Activated CD8-positive, alpha-beta memory T cell treated with anti-CD3 and anti-CD28 coated beads, Interleukin-2, amount 10 ng/mL, durations not matched to agents 7 days and 5 days (primary cell): ENCODE results near the gene ZNF785. TPM values are rescaled to one million over a fixed set of nuclear protein-coding genes. Genes with fewer than 3 reads are reported as not detected.
"Not testable (repeated sequence)": the region's sequence is repeated elsewhere in the genome, so short reads cannot be mapped to it uniquely, and the experiment has no call there.

Experiments used
- ATAC-seq: fragments of 150-1000 bp; cut with Tn5 transposase; one replicate; pipeline ENCODE4 v1.10.0; 2021; ENCODE audit warnings: moderate library complexity
- CTCF ChIA-PET: fragments of 350-600 bp; sonication (Branson Sonifier 250); formaldehyde crosslinking; loops from one replicate; lab custom pipeline; 2021; ENCODE audit warnings: antibody characterized with exemption; lab: Charles Lee
- DNase-seq: peaks from one replicate; pipeline ENCODE4 v3.0.0-alpha.2; 2020
- H3K27ac Mint-ChIP-seq: one replicate; pipeline ENCODE4 v1.8.0; 2021; ENCODE audit warnings: mild to moderate bottlenecking, mixed read lengths
- H3K27me3 Mint-ChIP-seq: one replicate; pipeline ENCODE4 v1.8.0; 2021; ENCODE audit warnings: mixed read lengths
- H3K36me3 Mint-ChIP-seq: one replicate; pipeline ENCODE4 v1.8.0; 2021; ENCODE audit warnings: mild to moderate bottlenecking, mixed read lengths
- H3K4me1 Mint-ChIP-seq: one replicate; pipeline ENCODE4 v1.8.0; 2021; ENCODE audit warnings: mixed read lengths
- H3K4me3 Mint-ChIP-seq: one replicate; pipeline ENCODE4 v1.8.0; 2021; ENCODE audit warnings: mild to moderate bottlenecking, moderate library complexity, mixed read lengths
- H3K9me3 Mint-ChIP-seq: one replicate; pipeline ENCODE4 v1.8.0; 2022; ENCODE audit warnings: low read depth, mixed read lengths
- total RNA-seq, 2 experiments: library from RNA; stranded (reverse); gene quantifications; one replicate each; pipeline ENCODE4 v1.2.3, GENCODE V29; 2021

The ZNF785 gene
- total RNA-seq, 2 experiments from 2014 or later = 18.9 to 21.2 TPM

DNA sequence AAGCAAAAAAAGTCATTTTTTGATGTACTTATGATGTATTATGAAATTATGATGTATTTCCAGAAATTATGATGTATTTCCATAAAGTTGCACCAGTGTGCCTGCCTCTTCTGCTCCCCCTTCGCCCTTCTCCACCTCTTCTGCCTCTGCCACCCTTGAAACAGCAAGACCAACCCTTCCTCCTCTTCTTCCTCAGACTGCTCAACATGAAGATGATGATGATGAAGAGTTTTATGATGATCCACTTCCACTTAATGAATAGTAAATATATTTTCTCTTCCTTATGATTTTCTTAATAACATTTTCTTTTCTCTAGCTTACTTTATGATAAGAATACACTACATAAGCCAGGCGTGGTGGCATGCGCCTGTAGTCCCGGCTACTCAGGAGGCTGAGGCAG, 7.4 kb upstream of the ZNF785 start:
- CTCF ChIA-PET = interaction anchor here (0.7 to 12.5 kb wide), 4 partner anchors 18 to 446 kb away, joined by 3 to 123 read pairs (median 4); partner anchors contain the start of genes DCTPP1 and ZNF689
- Mint-ChIP-seq H3K4me1 (peaks cover 1% of the 10 kb centered on the region), H3K9me3 (no peaks in the 10 kb centered on the region), H3K27ac (no peak overlapping the region), H3K36me3 (peaks cover 9% of the 10 kb centered on the region), H3K4me3 (no peak overlapping the region), H3K27me3 (no peaks in the 10 kb centered on the region)
- ATAC-seq (no peak), DNase-seq (no peak)

DNA sequence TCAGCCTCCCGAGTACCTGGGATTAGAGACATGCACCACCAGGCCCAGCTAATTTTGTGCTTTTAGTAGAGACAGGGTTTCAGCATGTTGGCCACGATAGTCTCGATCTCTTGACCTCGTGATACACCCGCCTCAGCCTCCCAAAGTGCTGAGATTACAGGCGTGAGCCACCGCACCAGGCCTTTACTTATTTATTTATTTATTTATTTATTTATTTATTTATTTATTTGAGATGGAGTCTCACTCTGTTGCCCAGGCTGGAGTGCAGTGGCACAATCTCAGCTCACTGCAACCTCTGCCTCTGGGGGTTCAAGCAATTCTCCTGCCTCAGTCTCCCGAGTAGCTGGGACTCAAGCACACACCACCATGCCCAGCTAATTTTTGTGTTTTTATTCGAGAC, 5.4 kb upstream of the ZNF785 start:
- CTCF ChIA-PET, H3K9me3 Mint-ChIP-seq, DNase-seq, ATAC-seq, H3K27me3 Mint-ChIP-seq, H3K27ac Mint-ChIP-seq, H3K4me3 Mint-ChIP-seq: not testable (repeated sequence)
- peaks cover 18% of the 10 kb centered on the region for H3K36me3 Mint-ChIP-seq
- H3K4me1 Mint-ChIP-seq = peaks cover 15% of the 10 kb centered on the region

DNA sequence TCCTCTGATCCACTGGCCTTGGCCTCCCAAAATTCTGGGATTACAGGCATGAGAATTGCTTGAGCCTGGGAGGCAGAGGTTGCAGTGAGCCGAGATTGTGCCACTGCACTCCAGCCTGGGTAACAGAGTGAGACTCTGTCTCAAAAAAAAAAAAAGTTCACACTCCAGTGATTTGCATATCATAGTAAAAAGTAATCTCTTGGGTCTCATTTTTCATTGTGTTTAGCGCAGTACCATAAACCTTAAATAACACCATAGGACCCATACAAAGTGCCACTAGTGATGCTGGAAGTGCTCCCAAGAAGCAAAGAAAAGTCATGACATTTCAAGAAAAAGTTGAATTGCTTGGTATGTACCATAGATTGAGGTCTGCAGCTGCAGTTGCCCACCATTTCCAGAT, 4.1 kb upstream of the ZNF785 start:
- not testable (repeated sequence) for ATAC-seq, H3K27ac Mint-ChIP-seq, H3K4me3 Mint-ChIP-seq, H3K9me3 Mint-ChIP-seq, H3K27me3 Mint-ChIP-seq, DNase-seq
- Mint-ChIP-seq H3K36me3 (peaks cover 21% of the 10 kb centered on the region), H3K4me1 (peaks cover 22% of the 10 kb centered on the region)
- CTCF ChIA-PET = interaction anchor here (0.8 to 4.2 kb wide), 2 partner anchors 9 to 61 kb away, joined by 3 to 31 read pairs; partner anchors contain the start of gene PRR14

DNA sequence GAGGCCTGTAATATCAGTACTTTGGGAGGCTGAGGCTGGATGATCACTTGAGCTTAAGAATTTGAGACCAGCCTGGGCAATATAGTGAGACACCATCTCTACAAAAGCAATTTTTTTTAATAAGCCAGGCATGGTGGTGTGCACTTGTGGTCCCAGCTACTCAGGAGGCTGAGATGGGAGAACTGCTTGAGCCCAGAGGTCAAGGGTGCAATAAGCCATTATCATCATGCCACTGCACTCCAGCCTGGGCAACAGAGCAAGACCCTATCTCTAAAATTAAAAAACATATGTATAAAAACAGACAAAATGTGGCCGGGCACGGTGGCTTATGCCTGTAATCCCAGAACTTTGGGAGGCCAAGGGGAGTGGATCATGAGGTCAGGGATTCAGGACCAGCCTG, 3.2 kb upstream of the ZNF785 start:
- DNase-seq (no peak), ATAC-seq (no peak)
- Mint-ChIP-seq H3K9me3 (no peaks in the 10 kb centered on the region), H3K27me3 (no peaks in the 10 kb centered on the region), H3K27ac (no peak overlapping the region), H3K36me3 (peaks cover 21% of the 10 kb centered on the region), H3K4me1 (peaks cover 29% of the 10 kb centered on the region), H3K4me3 (no peak overlapping the region)
- CTCF ChIA-PET = interaction anchor here (0.8 to 4.2 kb wide), 2 partner anchors 10 to 62 kb away, joined by 3 to 31 read pairs; partner anchors contain the start of gene PRR14

- CTCF ChIA-PET = interaction anchor here (0.7 to 2.4 kb wide), 14 partner anchors 10 to 493 kb away, joined by 3 to 14 read pairs (median 6); partner anchors contain the start of genes PRR14, TBX6, ZNF688 and ZNF747
- Mint-ChIP-seq H3K4me3 (peak overlapping the region; percentile 83), H3K4me1 (peaks cover 44% of the 10 kb centered on the region), H3K9me3 (no peaks in the 10 kb centered on the region), H3K27ac (peak overlapping the region; percentile 92), H3K27me3 (no peaks in the 10 kb centered on the region), H3K36me3 (peaks cover 35% of the 10 kb centered on the region)
- peak; percentile 22 for ATAC-seq
- DNase-seq = no peak
These were observed 486 bp downstream of the ZNF785 start for GRCh38 chr16:30585022-30585399.

DNA sequence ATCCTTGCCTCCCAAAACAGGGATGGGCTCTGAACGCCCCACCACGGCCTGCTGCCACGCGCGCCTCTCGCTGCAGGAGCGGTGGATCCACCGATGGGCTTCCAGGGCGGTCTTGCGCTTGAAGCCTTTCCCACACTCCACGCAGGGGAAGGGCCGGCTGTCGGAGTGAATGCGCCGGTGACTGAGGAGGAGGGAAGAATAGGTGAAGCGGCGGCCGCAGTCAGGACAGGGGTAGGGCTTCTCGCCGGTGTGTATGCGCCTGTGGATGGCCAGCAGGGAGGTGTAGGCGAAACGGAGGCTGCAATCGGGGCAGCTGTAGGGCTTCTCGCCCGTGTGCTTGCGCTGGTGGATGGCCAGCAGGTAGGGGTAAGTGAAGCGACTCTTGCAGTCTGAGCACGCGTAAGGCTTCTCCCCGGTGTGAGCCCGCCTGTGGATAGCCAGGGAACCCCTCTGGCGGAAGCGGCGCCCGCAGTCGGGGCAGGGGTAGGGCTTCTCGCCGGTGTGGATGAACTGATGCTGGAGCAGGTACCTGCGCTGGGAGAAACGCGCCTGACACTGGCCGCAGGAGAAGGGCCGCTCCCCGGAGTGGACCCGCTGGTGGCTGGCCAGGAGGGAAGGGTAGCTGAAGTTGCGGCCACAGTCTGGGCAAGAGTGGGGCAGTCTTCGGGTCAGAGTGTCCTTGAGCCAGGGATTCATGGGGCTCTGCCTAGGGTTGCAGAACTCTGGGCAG, 2.7 kb downstream of the ZNF785 start:
- Mint-ChIP-seq H3K27ac (no peak overlapping the region), H3K4me1 (peaks cover 41% of the 10 kb centered on the region), H3K27me3 (no peaks in the 10 kb centered on the region), H3K9me3 (no peaks in the 10 kb centered on the region), H3K36me3 (peaks cover 34% of the 10 kb centered on the region), H3K4me3 (no peak overlapping the region)
- DNase-seq (no peak), ATAC-seq (no peak)
- CTCF ChIA-PET = interaction anchor here (0.7 kb wide), 1 partner anchor 133 kb away, joined by 3 read pairs; no protein-coding TSS in a partner anchor

DNA sequence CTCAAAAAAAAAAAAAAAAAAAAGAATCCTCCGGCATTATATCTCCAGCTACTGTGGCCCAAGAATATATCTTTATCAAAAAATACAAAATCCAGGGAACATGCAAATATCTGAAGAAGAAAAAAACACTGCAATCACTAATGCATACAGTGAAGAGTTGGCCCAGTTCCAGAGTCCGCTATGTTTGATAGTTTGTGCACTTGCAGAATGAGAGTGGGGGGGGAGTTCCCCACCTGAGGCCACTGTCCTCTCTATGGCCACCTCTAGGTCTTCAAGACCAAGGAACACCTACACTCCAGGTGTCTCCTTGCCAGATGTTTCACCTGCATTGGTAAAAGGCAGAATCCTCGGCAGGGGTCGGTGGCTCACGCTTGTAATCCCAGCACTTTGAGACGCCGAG, 4.0 kb downstream of the ZNF785 start:
- CTCF ChIA-PET = interaction anchor here (1.4 kb wide), 1 partner anchor 47 kb away, joined by 3 read pairs; no protein-coding TSS in a partner anchor
- no peak overlapping the region for H3K4me3 Mint-ChIP-seq
- no peaks in the 10 kb centered on the region for H3K27me3 Mint-ChIP-seq
- no peak for ATAC-seq
- H3K4me1 Mint-ChIP-seq = peaks cover 31% of the 10 kb centered on the region
- peaks cover 27% of the 10 kb centered on the region for H3K36me3 Mint-ChIP-seq
- no peak overlapping the region for H3K27ac Mint-ChIP-seq
- H3K9me3 Mint-ChIP-seq = no peaks in the 10 kb centered on the region
- DNase-seq = no peak

- Mint-ChIP-seq H3K9me3 (no peaks in the 10 kb centered on the region), H3K4me1 (peaks cover 30% of the 10 kb centered on the region), H3K27ac (no peak overlapping the region), H3K36me3 (peaks cover 16% of the 10 kb centered on the region), H3K4me3 (peak overlapping the region; percentile 3), H3K27me3 (no peaks in the 10 kb centered on the region)
- ATAC-seq = no peak
- CTCF ChIA-PET = interaction anchor here (0.8 to 1.2 kb wide), 2 partner anchors 10 to 39 kb away, joined by 3 read pairs; no protein-coding TSS in a partner anchor
- no peak for DNase-seq
These were observed 10.8 kb downstream of the ZNF785 start for GRCh38 chr16:30574678-30575077.

DNA sequence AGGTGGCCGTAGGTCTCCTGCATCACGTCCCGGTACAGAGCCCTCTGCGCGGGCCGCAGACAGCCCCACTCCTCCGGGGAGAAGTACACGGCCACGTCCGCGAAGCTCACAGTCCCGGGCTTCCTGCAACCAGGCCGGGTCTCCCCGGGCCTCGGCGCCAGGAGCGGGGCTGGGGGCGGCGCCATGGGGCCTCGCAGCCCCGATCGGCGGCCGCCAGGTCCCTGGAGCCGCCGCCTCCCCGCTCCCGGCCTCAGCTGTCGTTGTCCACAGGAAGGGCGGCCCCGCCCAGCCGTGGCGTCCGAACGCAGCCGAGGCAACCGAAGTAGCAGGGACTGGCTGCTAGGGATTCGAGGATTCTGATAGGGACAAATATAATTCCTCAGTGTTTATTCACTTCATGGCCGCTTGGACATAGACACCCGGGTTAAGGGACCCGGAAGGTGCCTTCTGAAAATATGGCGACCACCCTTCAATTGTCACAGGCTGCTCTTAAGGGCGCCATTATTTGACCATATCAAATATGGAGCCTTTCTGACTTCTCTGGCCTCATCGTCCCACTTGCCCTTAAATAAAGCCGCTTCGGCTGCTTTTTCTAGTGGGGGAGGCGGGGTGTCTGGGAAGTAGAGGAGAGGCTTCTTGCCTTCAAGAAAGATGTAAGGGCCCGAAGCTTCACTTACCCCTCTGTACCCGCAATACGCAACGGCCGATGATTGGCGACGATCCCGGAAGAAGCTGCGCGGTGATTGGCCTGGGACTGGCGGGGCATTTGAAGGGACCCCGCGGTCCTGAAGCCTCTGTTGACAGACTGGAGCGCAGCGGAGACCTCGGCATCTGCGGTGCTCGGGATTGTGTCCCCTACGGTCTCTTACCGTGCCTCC, 13.8 kb downstream of the ZNF785 start, which contains the start of gene ZNF688:
TSS of gene ZNF688 (minus strand) at position 270 of the 878 bp plus-strand sequence. CDS start at position 185, 85 bp downstream.
- CTCF ChIA-PET = interaction anchor here (0.9 to 3.3 kb wide), 16 partner anchors 14 to 502 kb away, joined by 3 to 26 read pairs (median 5); partner anchors contain the start of genes DCTPP1, PRR14, TBX6 and ZNF668
- ATAC-seq (peak; percentile 86), DNase-seq (peak; percentile 98)
- Mint-ChIP-seq H3K27ac (peak within 1 kb of the TSS; percentile 94), H3K27me3 (no peaks in the 10 kb centered on the region), H3K36me3 (peaks cover 9% of the 10 kb centered on the region), H3K9me3 (no peaks in the 10 kb centered on the region), H3K4me3 (peak within 1 kb of the TSS; percentile 99), H3K4me1 (peaks cover 53% of the 10 kb centered on the region)

GRCh38 chr16:30570636-30571444, 14.7 kb downstream of the ZNF785 start:
- H3K36me3 Mint-ChIP-seq = peaks cover 7% of the 10 kb centered on the region
- peak overlapping the region; percentile 99 for H3K4me3 Mint-ChIP-seq
- H3K27ac Mint-ChIP-seq = peak overlapping the region; percentile 89
- no peak for ATAC-seq
- DNase-seq = no peak
- no peaks in the 10 kb centered on the region for H3K9me3 Mint-ChIP-seq
- H3K27me3 Mint-ChIP-seq = no peaks in the 10 kb centered on the region
- H3K4me1 Mint-ChIP-seq = peaks cover 54% of the 10 kb centered on the region
- CTCF ChIA-PET = interaction anchor here (1.3 to 3.3 kb wide), 7 partner anchors 13 to 503 kb away, joined by 3 to 26 read pairs (median 14); partner anchors contain the start of genes DCTPP1, TBX6, ZNF668 and ZNF764

- Mint-ChIP-seq H3K27ac (peak overlapping the region; percentile 70), H3K4me1 (peaks cover 46% of the 10 kb centered on the region), H3K4me3 (peak overlapping the region; percentile 99), H3K9me3 (no peaks in the 10 kb centered on the region), H3K27me3 (no peaks in the 10 kb centered on the region), H3K36me3 (peaks cover 7% of the 10 kb centered on the region)
- DNase-seq (no peak), ATAC-seq (no peak)
- CTCF ChIA-PET = interaction anchor here (2.4 to 3.3 kb wide), 4 partner anchors 12 to 140 kb away, joined by 11 to 26 read pairs (median 16); partner anchors contain the start of genes DCTPP1, ZNF764 and ZNF785
These were observed 15.5 kb downstream of the ZNF785 start for GRCh38 chr16:30569746-30570635.
